B cell (primary cell): ENCODE data around the gene NOL3. TPM values are rescaled to one million over a fixed set of nuclear protein-coding genes. Genes with fewer than 3 reads are reported as not detected.

ENCODE experiments used
- ATAC-seq: fragments of 200-7000 bp; cut with Tn5 transposase; one replicate; pipeline ENCODE4 v1.10.0; 2021; ENCODE audit warnings: low read depth, mild to moderate bottlenecking, moderate number of reproducible peaks, moderate library complexity
- CTCF ChIA-PET: fragments of 350-600 bp; sonication (Branson Sonifier 250); formaldehyde crosslinking; loops from one replicate; lab custom pipeline; 2021; ENCODE audit warnings: antibody characterized with exemption, inconsistent platforms; lab: Charles Lee
- POLR2A ChIA-PET: fragments of 350-600 bp; sonication (Branson Sonifier 250); formaldehyde crosslinking; loops from one replicate; lab custom pipeline; 2021; ENCODE audit warnings: antibody characterized with exemption; lab: Charles Lee
- DNase-seq: peaks from one replicate; pipeline ENCODE4 v3.0.0; 2013
- H2AFZ ChIP-seq: 2 replicates; pipeline ENCODE4 v1.6.1; 2012; ENCODE audit warnings: mild to moderate bottlenecking, low read depth, low read length; ENCODE audit not compliant: insufficient read depth, poor library complexity, severe bottlenecking
- H3K27ac ChIP-seq, 2 donors: 1 replicate in 1 of 2; 2 replicates in 1 of 2; pipeline ENCODE4 v1.5.1; 2012 to 2013; ENCODE audit warnings: low read length in 2 of 2, mild to moderate bottlenecking in 2 of 2, moderate library complexity in 1 of 2
- H3K27me3 ChIP-seq, 4 experiments: fragments of 200-600 bp in 1 of 4; sonication (generic) in 1 of 4; replicated peaks in 1 of 4; 1 replicate in 2 of 4; 2 replicates in 2 of 4; pipeline versions ENCODE4 v1.6.1 to v1.7.0; 2013 to 2016; ENCODE audit warnings: low read length in 3 of 4, mild to moderate bottlenecking in 2 of 4, mixed read lengths in 1 of 4, moderate library complexity in 1 of 4; ENCODE audit not compliant: insufficient read depth in 4 of 4, control insufficient read depth in 3 of 4; ENCODE audit errors: control extremely low read depth in 1 of 4
- H3K36me3 ChIP-seq, 2 experiments: replicated peaks in 1 of 2; 1 replicate in 1 of 2; 2 replicates in 1 of 2; pipeline versions ENCODE4 v1.6.1 to v1.7.1; 2013; ENCODE audit warnings: low read length in 1 of 2; ENCODE audit not compliant: insufficient read depth in 2 of 2, control insufficient read depth in 1 of 2; ENCODE audit errors: control extremely low read depth in 1 of 2, extremely low read depth in 1 of 2
- H3K4me1 ChIP-seq, 2 donors: fragments of 200-600 bp in 1 of 2; sonication (generic) in 1 of 2; 1 replicate in 1 of 2; 2 replicates in 1 of 2; pipeline versions ENCODE4 v1.5.1 to v1.6.1; 2013 to 2017; ENCODE audit warnings: low read length in 2 of 2; ENCODE audit not compliant: control insufficient read depth in 2 of 2, insufficient read depth in 2 of 2
- H3K4me2 ChIP-seq: replicated peaks from 2 replicates; pipeline ENCODE3; 2012; ENCODE audit warnings: mild to moderate bottlenecking, low read depth, low read length; ENCODE audit not compliant: poor library complexity, severe bottlenecking
- H3K4me3 ChIP-seq, 5 experiments: fragments of 200-600 bp in 1 of 5; sonication (generic) in 1 of 5; 1 replicate in 3 of 5; 2 replicates in 2 of 5; pipeline versions ENCODE4 v1.5.1 to v1.7.0; 2011 to 2016; ENCODE audit warnings: low read length in 4 of 5, mild to moderate bottlenecking in 4 of 5, low read depth in 2 of 5, control low read depth in 1 of 5, moderate library complexity in 1 of 5; ENCODE audit not compliant: insufficient read depth in 1 of 5; ENCODE audit errors: control extremely low read depth in 1 of 5, extremely low read depth in 1 of 5
- H3K79me2 ChIP-seq: fragments of 200-600 bp; sonication (generic); one replicate; pipeline ENCODE4 v1.6.0; 2016; ENCODE audit warnings: low read length; ENCODE audit not compliant: control insufficient read depth, insufficient read depth
- H3K9ac ChIP-seq: fragments of 200-600 bp; sonication (generic); 2 replicates; pipeline ENCODE4 v1.6.1; 2017; ENCODE audit warnings: mild to moderate bottlenecking, low read length, moderate library complexity
- H3K9me3 ChIP-seq, 3 donors: one replicate each; pipeline versions ENCODE4 v1.6.1 to v1.7.1; 2013; ENCODE audit warnings: low read length in 2 of 3; ENCODE audit not compliant: control insufficient read depth in 2 of 3, insufficient read depth in 1 of 3; ENCODE audit errors: control extremely low read depth in 1 of 3
- H4K20me1 ChIP-seq: 2 replicates; pipeline ENCODE4 v1.6.0; 2012; ENCODE audit warnings: mild to moderate bottlenecking, low read length; ENCODE audit not compliant: insufficient read depth, control insufficient read depth, poor library complexity, severe bottlenecking
- H3K27ac Mint-ChIP-seq: one replicate; pipeline ENCODE4 v1.8.0; 2021; ENCODE audit warnings: mixed read lengths
- H3K27me3 Mint-ChIP-seq: one replicate; pipeline ENCODE4 v1.8.0; 2021; ENCODE audit warnings: mixed read lengths
- H3K4me1 Mint-ChIP-seq: one replicate; pipeline ENCODE4 v1.8.0; 2021; ENCODE audit warnings: mixed read lengths
- H3K4me3 Mint-ChIP-seq: one replicate; pipeline ENCODE4 v1.8.0; 2021; ENCODE audit warnings: mixed read lengths
- H3K9me3 Mint-ChIP-seq: one replicate; pipeline ENCODE4 v1.8.0; 2022; ENCODE audit warnings: mixed read lengths; ENCODE audit not compliant: insufficient read depth
- EZH2 ChIP-seq: IDR thresholded peaks from 2 replicates; pipeline ENCODE4 v1.6.1; 2012; ENCODE audit warnings: borderline replicate concordance, low read depth, mild to moderate bottlenecking, moderate library complexity, low read length; ENCODE audit not compliant: insufficient read depth, poor library complexity, severe bottlenecking
- WGBS: methylation state at CpG from one replicate; pipeline ENCODE4 v1.1.5; 2013; ENCODE audit warnings: missing lambda C conversion rate; ENCODE audit not compliant: insufficient coverage; 5-methylcytosine and 5-hydroxymethylcytosine counted together
- intact Hi-C: fragments of 100-400 bp; cut with micrococcal nuclease; formaldehyde crosslinking; loops from one replicate; pipeline ENCODE4 v1.10.0; 2022
- polyA plus RNA-seq: library from polyadenylated mRNA; depleted of rRNA; stranded (reverse); fragments of >200 nt; gene quantifications from 2 replicates; pipeline ENCODE4 v1.2.3, GENCODE V29; 2012
- total RNA-seq, 2 donors: library from RNA; stranded (reverse); fragments of 120-200 nt in 1 of 2; gene quantifications; 1 replicate in 1 of 2; 2 replicates in 1 of 2; pipeline versions ENCODE4 v1.2.3 to v1.2.4, GENCODE V29; 2013 to 2022
- TF ChIP-seq, protein P1 (sequence below): fragments of 200-600 bp; IDR thresholded peaks from one replicate; pipeline ENCODE4 v1.8.0; 2022; ENCODE audit warnings: antibody characterized with exemption, mild to moderate bottlenecking

The NOL3 gene
- total and polyA plus RNA-seq, 2 donors (not counting 1 experiment from before 2014, with no cell fraction given) = 0.60 to 0.96 TPM

DNA sequence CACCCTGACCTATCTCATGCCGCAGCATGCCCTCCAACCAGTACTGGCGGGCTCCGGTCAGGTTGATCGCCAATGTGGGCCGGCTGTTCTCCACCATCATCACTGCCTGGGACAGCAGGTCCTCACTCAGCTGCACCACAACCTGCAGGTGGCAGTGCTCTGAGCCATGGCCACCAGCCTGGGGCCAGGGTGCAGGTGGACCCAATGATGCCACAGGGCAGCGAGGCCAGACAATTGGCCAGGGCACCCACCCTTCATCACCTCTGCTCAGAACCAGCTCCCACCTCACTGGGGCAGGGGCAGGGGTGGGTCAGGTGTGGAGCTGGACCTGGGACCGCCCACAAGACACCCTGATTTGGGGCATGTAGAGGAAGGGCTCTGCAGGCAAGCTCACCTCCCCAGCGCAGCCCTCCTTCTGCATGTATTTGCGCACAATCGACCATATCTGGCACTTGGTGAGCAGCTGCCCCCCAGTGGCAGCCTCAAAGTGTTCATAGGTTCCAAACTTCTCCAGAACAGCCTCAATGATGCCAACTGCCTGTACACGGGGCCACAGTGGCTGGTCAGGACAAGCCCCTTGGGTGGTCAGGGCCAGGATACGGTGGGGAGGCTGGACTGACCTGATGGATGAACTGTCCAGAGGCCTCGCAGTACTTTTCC lies 9.2 kb downstream of the NOL3 start:
- ChIA-PET POLR2A (no interaction called here), CTCF (no interaction called here)
- no peak overlapping the region for H3K4me3 ChIP-seq
- Mint-ChIP-seq H3K27ac (no peak overlapping the region), H3K9me3 (no peaks in the 10 kb centered on the region), H3K4me1 (peaks cover 14% of the 10 kb centered on the region), H3K4me3 (no peak overlapping the region), H3K27me3 (peaks cover 25% of the 10 kb centered on the region)
- peaks cover 4% of the 10 kb centered on the region for H4K20me1 ChIP-seq
- H3K4me2 ChIP-seq = no peak overlapping the region
- no peak for DNase-seq
- WGBS = 94% methylated on average over 11 of the region's 13 CpGs
- H3K27me3 ChIP-seq = peaks cover 0 to 45% (median 15%) of the 10 kb centered on the region in 4 experiments
- no peaks in the 10 kb centered on the region for H3K36me3 ChIP-seq
- no peak overlapping the region for H3K9ac ChIP-seq
- H3K9me3 ChIP-seq = peaks cover 0 to 7% (median 0%) of the 10 kb centered on the region in 3 donors
- H3K79me2 ChIP-seq = no peaks in the 10 kb centered on the region
- peaks cover 23% of the 10 kb centered on the region in 2 donors for H3K4me1 ChIP-seq
- no peak for ATAC-seq
- TF ChIP-seq, protein P1, sequence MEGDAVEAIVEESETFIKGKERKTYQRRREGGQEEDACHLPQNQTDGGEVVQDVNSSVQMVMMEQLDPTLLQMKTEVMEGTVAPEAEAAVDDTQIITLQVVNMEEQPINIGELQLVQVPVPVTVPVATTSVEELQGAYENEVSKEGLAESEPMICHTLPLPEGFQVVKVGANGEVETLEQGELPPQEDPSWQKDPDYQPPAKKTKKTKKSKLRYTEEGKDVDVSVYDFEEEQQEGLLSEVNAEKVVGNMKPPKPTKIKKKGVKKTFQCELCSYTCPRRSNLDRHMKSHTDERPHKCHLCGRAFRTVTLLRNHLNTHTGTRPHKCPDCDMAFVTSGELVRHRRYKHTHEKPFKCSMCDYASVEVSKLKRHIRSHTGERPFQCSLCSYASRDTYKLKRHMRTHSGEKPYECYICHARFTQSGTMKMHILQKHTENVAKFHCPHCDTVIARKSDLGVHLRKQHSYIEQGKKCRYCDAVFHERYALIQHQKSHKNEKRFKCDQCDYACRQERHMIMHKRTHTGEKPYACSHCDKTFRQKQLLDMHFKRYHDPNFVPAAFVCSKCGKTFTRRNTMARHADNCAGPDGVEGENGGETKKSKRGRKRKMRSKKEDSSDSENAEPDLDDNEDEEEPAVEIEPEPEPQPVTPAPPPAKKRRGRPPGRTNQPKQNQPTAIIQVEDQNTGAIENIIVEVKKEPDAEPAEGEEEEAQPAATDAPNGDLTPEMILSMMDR = no peak
- TF ChIP-seq EZH2 = no peak
- intact Hi-C loops = no loop called here
- no peak overlapping the region for H2AFZ ChIP-seq
- H3K27ac ChIP-seq = no peak overlapping the region

DNA sequence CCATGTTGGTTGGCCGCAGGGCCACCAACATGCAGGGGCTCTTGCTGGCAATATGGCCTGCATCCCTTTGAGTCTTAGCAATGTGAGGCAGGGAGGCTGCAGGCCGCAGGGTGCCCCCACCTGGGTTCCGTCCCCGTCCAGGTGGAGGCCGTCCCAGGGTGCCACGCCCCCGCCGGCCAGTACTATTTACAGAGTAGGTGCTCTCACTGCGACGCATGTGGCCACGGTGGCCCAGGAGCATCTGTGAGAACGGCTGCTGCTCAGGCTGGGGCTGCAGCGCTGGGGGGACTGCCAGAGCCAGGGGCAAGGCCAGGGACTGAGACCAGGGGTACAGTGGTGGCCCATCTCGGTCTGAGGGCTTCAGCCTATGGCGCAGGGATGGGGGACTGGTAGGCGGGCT lies 9.8 kb downstream of the NOL3 start:
- TF ChIP-seq EZH2 = no peak
- TF ChIP-seq, protein P1 = no peak
- POLR2A ChIA-PET = no interaction called here
- CTCF ChIA-PET = no interaction called here
- Histone ChIP-seq H3K36me3 (no peaks in the 10 kb centered on the region), H3K4me1 (peaks cover 25% of the 10 kb centered on the region in 2 donors), H3K27ac (no peak overlapping the region), H2AFZ (no peak overlapping the region), H3K9me3 (peaks cover 0 to 3% (median 0%) of the 10 kb centered on the region in 3 donors), H3K79me2 (no peaks in the 10 kb centered on the region), H3K27me3 (peaks cover 0 to 39% (median 15%) of the 10 kb centered on the region in 4 experiments), H3K4me2 (no peak overlapping the region), H3K4me3 (no peak overlapping the region), H4K20me1 (peaks cover 4% of the 10 kb centered on the region), H3K9ac (no peak overlapping the region)
- Mint-ChIP-seq H3K27me3 (peaks cover 24% of the 10 kb centered on the region), H3K27ac (no peak overlapping the region), H3K4me1 (peaks cover 18% of the 10 kb centered on the region), H3K9me3 (no peaks in the 10 kb centered on the region), H3K4me3 (no peak overlapping the region)
- intact Hi-C loops = no loop called here
- WGBS = 91% methylated on average over 16 of the region's 16 CpGs
- no peak for DNase-seq
- ATAC-seq = no peak
